ENCODE data around the gene ABCA10.

ABCA10 gene

GRCh38 chr17:69269131-69269998, 40.7 kb upstream of the ABCA10 start:
- Histone ChIP-seq H3K36me3 (ENCODE audit: control insufficient read depth, insufficient read depth, low read length) (no peaks in the 10 kb centered on the region), H3K79me2 (no peaks in the 10 kb centered on the region), H3K27ac (no peak overlapping the region), H3K9me3 (ENCODE audit: control insufficient read depth, low read length) (no peaks in the 10 kb centered on the region), H3K4me2 (ENCODE audit: low read length) (no peak overlapping the region), H3K4me3 (ENCODE audit: low read depth, low read length) (no peak overlapping the region), H3K4me1 (no peaks in the 10 kb centered on the region), H2AFZ (no peak overlapping the region), H3K27me3 (ENCODE audit: control insufficient read depth, insufficient read depth, low read length) (no peaks in the 10 kb centered on the region), H3K9ac (no peak overlapping the region)
- TF ChIP-seq, protein P1, sequence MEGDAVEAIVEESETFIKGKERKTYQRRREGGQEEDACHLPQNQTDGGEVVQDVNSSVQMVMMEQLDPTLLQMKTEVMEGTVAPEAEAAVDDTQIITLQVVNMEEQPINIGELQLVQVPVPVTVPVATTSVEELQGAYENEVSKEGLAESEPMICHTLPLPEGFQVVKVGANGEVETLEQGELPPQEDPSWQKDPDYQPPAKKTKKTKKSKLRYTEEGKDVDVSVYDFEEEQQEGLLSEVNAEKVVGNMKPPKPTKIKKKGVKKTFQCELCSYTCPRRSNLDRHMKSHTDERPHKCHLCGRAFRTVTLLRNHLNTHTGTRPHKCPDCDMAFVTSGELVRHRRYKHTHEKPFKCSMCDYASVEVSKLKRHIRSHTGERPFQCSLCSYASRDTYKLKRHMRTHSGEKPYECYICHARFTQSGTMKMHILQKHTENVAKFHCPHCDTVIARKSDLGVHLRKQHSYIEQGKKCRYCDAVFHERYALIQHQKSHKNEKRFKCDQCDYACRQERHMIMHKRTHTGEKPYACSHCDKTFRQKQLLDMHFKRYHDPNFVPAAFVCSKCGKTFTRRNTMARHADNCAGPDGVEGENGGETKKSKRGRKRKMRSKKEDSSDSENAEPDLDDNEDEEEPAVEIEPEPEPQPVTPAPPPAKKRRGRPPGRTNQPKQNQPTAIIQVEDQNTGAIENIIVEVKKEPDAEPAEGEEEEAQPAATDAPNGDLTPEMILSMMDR (IDR thresholded peaks at IDR 0.05), result no peak

- no peak overlapping the region for H3K9ac ChIP-seq
- no peak overlapping the region for H3K27ac ChIP-seq
Measured at GRCh38 chr17:69268543-69269014, 40.0 kb upstream of the ABCA10 start.

GRCh38 chr17:69267219-69267618, 38.6 kb upstream of the ABCA10 start:
- H3K4me1 ChIP-seq, result no peaks in the 10 kb centered on the region
- no peak overlapping the region for H3K4me3 ChIP-seq (ENCODE audit: low read depth, low read length)
- H3K79me2 ChIP-seq, result no peaks in the 10 kb centered on the region
- no peak overlapping the region for H2AFZ ChIP-seq
- no peak overlapping the region for H3K27ac ChIP-seq
- no peaks in the 10 kb centered on the region for H3K36me3 ChIP-seq (ENCODE audit: control insufficient read depth, insufficient read depth, low read length)
- TF ChIP-seq, protein P1 (IDR thresholded peaks at IDR 0.05), result no peak
- no peak overlapping the region for H3K9ac ChIP-seq
- H3K4me2 ChIP-seq (ENCODE audit: low read length), result no peak overlapping the region
- no peaks in the 10 kb centered on the region for H3K9me3 ChIP-seq (ENCODE audit: control insufficient read depth, low read length)
- no peaks in the 10 kb centered on the region for H3K27me3 ChIP-seq (ENCODE audit: control insufficient read depth, insufficient read depth, low read length)

More at GRCh38 chr17:69268543-69269014, 40.0 kb upstream of the ABCA10 start:
- no peak overlapping the region for H3K4me3 ChIP-seq (ENCODE audit: low read depth, low read length)
- TF ChIP-seq, protein P1 (IDR thresholded peaks at IDR 0.05), result no peak
- H2AFZ ChIP-seq, result no peak overlapping the region
- no peaks in the 10 kb centered on the region for H3K36me3 ChIP-seq (ENCODE audit: control insufficient read depth, insufficient read depth, low read length)
- no peaks in the 10 kb centered on the region for H3K79me2 ChIP-seq
- no peak overlapping the region for H3K4me2 ChIP-seq (ENCODE audit: low read length)
- no peaks in the 10 kb centered on the region for H3K9me3 ChIP-seq (ENCODE audit: control insufficient read depth, low read length)
- no peaks in the 10 kb centered on the region for H3K27me3 ChIP-seq (ENCODE audit: control insufficient read depth, insufficient read depth, low read length)
- no peaks in the 10 kb centered on the region for H3K4me1 ChIP-seq

DNA sequence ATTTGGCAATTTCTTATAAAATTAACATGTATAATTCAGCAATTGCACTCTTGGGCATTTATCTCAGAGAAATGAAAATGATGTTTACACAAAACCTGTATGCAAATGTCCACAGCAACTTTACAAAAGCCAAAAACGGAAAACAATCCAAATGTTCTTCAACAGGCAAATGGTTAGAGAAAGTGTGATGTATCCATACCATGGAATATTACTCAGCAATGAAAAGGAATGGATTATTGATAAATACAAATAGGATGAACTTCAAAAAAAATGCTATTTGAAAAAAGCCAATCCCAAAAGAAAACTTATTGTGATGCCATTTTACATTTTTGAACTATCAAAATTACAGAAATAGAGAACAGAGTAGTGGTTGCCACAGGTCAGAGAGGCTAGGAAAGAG, 37.2 kb upstream of the ABCA10 start:
- no peak overlapping the region for H3K4me3 ChIP-seq (ENCODE audit: low read depth, low read length)

More for the DNA sequence above, 37.2 kb upstream of the ABCA10 start:
- no peaks in the 10 kb centered on the region for H3K27me3 ChIP-seq (ENCODE audit: control insufficient read depth, insufficient read depth, low read length)
- H3K36me3 ChIP-seq (ENCODE audit: control insufficient read depth, insufficient read depth, low read length), result no peaks in the 10 kb centered on the region
- H2AFZ ChIP-seq, result no peak overlapping the region
- H3K4me2 ChIP-seq (ENCODE audit: low read length), result no peak overlapping the region
- H3K9ac ChIP-seq, result no peak overlapping the region
- H3K27ac ChIP-seq, result no peak overlapping the region
- H3K4me1 ChIP-seq, result no peaks in the 10 kb centered on the region
- TF ChIP-seq, protein P1 (IDR thresholded peaks at IDR 0.05), result no peak
- no peaks in the 10 kb centered on the region for H3K9me3 ChIP-seq (ENCODE audit: control insufficient read depth, low read length)
- H3K79me2 ChIP-seq, result no peaks in the 10 kb centered on the region

All from parathyroid adenoma (tissue), 2 donors.